ENCODE results near the gene TERB1. TPM values are rescaled to one million over a fixed set of nuclear protein-coding genes. Genes with fewer than 3 reads are reported as not detected.

Gene TERB1
- total and polyA plus RNA-seq, 2 of the 13 experiments (the other 11 are each of a cell fraction or from before 2014, with no cell fraction given): not detected

DNA sequence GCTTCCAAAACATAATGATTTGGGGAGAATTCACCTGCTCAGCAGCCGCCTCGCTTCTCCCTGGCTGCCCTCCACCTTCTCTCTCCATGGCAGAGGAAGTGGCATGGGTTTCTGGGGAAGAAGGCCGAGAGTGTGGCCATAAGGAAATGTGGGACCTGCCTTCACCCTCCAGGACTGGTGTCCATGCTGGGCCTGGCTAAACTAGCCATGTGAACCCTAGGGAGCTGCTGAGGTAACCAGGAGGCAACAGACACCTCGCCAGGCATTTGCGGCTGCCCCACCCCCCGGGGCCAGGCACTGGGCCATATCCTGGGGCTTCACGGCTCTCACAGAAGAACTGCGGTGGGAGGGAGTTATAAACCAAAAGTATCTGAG, 94.9 kb downstream of the TERB1 start (continued):
- TF ChIP-seq, protein P1, sequence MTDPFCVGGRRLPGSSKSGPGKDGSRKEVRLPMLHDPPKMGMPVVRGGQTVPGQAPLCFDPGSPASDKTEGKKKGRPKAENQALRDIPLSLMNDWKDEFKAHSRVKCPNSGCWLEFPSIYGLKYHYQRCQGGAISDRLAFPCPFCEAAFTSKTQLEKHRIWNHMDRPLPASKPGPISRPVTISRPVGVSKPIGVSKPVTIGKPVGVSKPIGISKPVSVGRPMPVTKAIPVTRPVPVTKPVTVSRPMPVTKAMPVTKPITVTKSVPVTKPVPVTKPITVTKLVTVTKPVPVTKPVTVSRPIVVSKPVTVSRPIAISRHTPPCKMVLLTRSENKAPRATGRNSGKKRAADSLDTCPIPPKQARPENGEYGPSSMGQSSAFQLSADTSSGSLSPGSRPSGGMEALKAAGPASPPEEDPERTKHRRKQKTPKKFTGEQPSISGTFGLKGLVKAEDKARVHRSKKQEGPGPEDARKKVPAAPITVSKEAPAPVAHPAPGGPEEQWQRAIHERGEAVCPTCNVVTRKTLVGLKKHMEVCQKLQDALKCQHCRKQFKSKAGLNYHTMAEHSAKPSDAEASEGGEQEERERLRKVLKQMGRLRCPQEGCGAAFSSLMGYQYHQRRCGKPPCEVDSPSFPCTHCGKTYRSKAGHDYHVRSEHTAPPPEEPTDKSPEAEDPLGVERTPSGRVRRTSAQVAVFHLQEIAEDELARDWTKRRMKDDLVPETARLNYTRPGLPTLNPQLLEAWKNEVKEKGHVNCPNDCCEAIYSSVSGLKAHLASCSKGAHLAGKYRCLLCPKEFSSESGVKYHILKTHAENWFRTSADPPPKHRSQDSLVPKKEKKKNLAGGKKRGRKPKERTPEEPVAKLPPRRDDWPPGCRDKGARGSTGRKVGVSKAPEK (CRISPR knock-in tag; IDR thresholded peaks at IDR 0.05; ENCODE audit: borderline replicate concordance): no peak

DNA sequence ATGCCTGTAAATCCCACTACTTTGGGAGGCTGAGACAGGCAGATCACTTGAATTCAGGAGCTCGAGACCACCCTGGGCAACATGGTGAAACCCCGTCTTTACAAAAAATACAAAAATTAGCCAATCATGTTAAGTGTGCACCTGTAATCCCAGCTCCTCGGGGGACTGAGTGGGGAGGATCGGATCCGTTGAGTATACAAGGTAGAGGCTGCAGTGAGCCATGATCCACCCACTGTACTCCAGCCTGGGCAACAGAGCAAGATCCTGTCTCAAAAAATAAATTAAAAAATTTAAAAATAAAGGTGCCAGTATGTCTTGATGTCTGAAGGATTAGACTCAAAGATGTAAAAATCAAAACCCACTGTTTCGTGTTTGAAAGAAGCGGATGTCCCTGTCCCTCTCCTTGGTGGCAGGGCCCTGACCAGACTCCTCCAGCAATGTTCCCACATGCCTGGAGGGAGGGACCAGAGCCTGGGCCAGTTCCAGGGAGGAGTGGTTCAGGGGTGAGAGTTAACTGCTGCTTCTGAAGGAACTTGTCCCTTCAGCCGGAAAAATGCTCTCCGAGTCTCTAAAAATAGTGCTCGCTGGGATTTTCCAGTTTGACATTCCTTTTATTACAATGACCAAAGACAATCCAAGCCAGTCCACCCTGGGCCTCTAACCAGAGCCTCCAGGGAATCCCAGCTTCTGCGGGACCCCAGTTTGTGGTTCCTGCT, 95.4 kb downstream of the TERB1 start:
- CTCF ChIA-PET (ENCODE audit: low intra/inter-chr PET ratio, low total read pairs): no interaction called here
- in situ Hi-C loops (cut with HindIII; ENCODE audit: extremely low pct_ligation_motif_present, low pct_unique_long_range_greater_than_20kb): no loop called here
- WGBS (ENCODE audit: low lambda C conversion rate): 71% methylated on average over 11 of the region's 11 CpGs
- no peak for TF ChIP-seq IRF1 (CRISPR knock-in tag; IDR thresholded peaks at IDR 0.05; ENCODE audit: low read depth)
- no peak for TF ChIP-seq ZNF574 (CRISPR knock-in tag; IDR thresholded peaks at IDR 0.05)
- TF ChIP-seq THRA (CRISPR knock-in tag; IDR thresholded peaks at IDR 0.05; ENCODE audit: borderline replicate concordance): no peak
- TF ChIP-seq, protein P2, sequence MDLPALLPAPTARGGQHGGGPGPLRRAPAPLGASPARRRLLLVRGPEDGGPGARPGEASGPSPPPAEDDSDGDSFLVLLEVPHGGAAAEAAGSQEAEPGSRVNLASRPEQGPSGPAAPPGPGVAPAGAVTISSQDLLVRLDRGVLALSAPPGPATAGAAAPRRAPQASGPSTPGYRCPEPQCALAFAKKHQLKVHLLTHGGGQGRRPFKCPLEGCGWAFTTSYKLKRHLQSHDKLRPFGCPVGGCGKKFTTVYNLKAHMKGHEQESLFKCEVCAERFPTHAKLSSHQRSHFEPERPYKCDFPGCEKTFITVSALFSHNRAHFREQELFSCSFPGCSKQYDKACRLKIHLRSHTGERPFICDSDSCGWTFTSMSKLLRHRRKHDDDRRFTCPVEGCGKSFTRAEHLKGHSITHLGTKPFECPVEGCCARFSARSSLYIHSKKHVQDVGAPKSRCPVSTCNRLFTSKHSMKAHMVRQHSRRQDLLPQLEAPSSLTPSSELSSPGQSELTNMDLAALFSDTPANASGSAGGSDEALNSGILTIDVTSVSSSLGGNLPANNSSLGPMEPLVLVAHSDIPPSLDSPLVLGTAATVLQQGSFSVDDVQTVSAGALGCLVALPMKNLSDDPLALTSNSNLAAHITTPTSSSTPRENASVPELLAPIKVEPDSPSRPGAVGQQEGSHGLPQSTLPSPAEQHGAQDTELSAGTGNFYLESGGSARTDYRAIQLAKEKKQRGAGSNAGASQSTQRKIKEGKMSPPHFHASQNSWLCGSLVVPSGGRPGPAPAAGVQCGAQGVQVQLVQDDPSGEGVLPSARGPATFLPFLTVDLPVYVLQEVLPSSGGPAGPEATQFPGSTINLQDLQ (CRISPR knock-in tag; IDR thresholded peaks at IDR 0.05): no peak
- TF ChIP-seq, protein P3, sequence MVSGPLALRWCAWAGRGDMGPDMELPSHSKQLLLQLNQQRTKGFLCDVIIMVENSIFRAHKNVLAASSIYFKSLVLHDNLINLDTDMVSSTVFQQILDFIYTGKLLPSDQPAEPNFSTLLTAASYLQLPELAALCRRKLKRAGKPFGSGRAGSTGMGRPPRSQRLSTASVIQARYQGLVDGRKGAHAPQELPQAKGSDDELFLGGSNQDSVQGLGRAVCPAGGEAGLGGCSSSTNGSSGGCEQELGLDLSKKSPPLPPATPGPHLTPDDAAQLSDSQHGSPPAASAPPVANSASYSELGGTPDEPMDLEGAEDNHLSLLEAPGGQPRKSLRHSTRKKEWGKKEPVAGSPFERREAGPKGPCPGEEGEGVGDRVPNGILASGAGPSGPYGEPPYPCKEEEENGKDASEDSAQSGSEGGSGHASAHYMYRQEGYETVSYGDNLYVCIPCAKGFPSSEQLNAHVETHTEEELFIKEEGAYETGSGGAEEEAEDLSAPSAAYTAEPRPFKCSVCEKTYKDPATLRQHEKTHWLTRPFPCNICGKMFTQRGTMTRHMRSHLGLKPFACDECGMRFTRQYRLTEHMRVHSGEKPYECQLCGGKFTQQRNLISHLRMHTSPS (CRISPR knock-in tag; IDR thresholded peaks at IDR 0.05; ENCODE audit: low read depth): no peak
- TF ChIP-seq SSRP1 (CRISPR knock-in tag; IDR thresholded peaks at IDR 0.05): no peak
- TF ChIP-seq ZNF225 (CRISPR knock-in tag; IDR thresholded peaks at IDR 0.05): no peak

More for the DNA sequence above, 95.4 kb downstream of the TERB1 start:
- no peaks in the 10 kb centered on the region for H3K36me3 ChIP-seq (replicated peaks in 1 of 2; ENCODE audit: control insufficient read depth in 1 of 2, insufficient read depth in 2 of 2, low read length in 2 of 2)
- intact Hi-C loops (cut with micrococcal nuclease; ENCODE audit: unreplicated experiment): no loop called here
- no peak overlapping the region for H3K27ac ChIP-seq (ENCODE audit: extremely low read length, insufficient read depth, low read length)
- BruUV-seq (replicated peaks): no TSS peak
- no peak for FAIRE-seq
- H4K20me1 ChIP-seq (ENCODE audit: insufficient read depth, low read length): no peaks in the 10 kb centered on the region
- no peak for DNase-seq (ENCODE audit: low spot score)
- no peaks in the 10 kb centered on the region for H3K79me2 ChIP-seq (ENCODE audit: insufficient read depth, low read length)
- no peak overlapping the region for H3K4me3 ChIP-seq (replicated peaks in 1 of 3; ENCODE audit: insufficient read depth in 1 of 3, low read depth in 2 of 3, low read length in 3 of 3)
- no peak overlapping the region for H3K9ac ChIP-seq (ENCODE audit: insufficient read depth, low read depth, low read length)
- H3K9me3 ChIP-seq (ENCODE audit: low read length): no peaks in the 10 kb centered on the region
- no peak overlapping the region for H2AFZ ChIP-seq (ENCODE audit: low read length)
- ATAC-seq: no peak
- POLR2A ChIA-PET: no interaction called here
- H3K27me3 ChIP-seq (ENCODE audit: control insufficient read depth in 1 of 2, insufficient read depth in 2 of 2, low read length in 2 of 2): peaks cover 0 to 24% of the 10 kb centered on the region in 2 experiments; a peak in 2 of 5 replicates
- 0 out of 2 replicates have a peak, but pooled peaks cover 7% of the 10 kb centered on the region for H3K4me1 ChIP-seq (ENCODE audit: insufficient read depth, low read length)
- no peak overlapping the region for H3K4me2 ChIP-seq (ENCODE audit: low read depth, low read length)
